RWPE2 (cell line): ENCODE measurements around the gene CCDC85C.
A peak's percentile ranks its signal among the peaks of the same experiment; 100 is the strongest.

ENCODE experiments used
- ATAC-seq: fragments of 200-7000 bp; cut with Tn5 transposase; 3 replicates; pipeline ENCODE4 v1.9.1; 2021; ENCODE audit warnings: low read depth
- DNase-seq: peaks from one replicate; pipeline ENCODE4 v3.0.0-alpha.2; 2020; ENCODE audit warnings: low spot score
- H3K27ac ChIP-seq: fragments of 450-650 bp; 2 replicates; pipeline ENCODE4 v1.5.1; 2017; ENCODE audit warnings: mild to moderate bottlenecking; ENCODE audit not compliant: poor library complexity, severe bottlenecking
- H3K27me3 ChIP-seq: fragments of 250-450 bp; sonication (Bioruptor Pico); 2 replicates; pipeline ENCODE4 v1.5.1; 2021; ENCODE audit warnings: mild to moderate bottlenecking, moderate library complexity; ENCODE audit not compliant: insufficient read depth, poor library complexity, severe bottlenecking
- H3K36me3 ChIP-seq: fragments of 250-450 bp; sonication (Bioruptor Pico); 2 replicates; pipeline ENCODE4 v1.5.1; 2020; ENCODE audit warnings: low read depth, mild to moderate bottlenecking, moderate library complexity
- H3K4me1 ChIP-seq: fragments of 250-450 bp; sonication (Bioruptor Pico); 2 replicates; pipeline ENCODE4 v1.5.1; 2021; ENCODE audit warnings: mild to moderate bottlenecking, moderate library complexity; ENCODE audit not compliant: insufficient read depth, poor library complexity, severe bottlenecking
- H3K4me3 ChIP-seq: fragments of 250-450 bp; sonication (Bioruptor Pico); 2 replicates; pipeline ENCODE4 v1.5.1; 2021; ENCODE audit warnings: mild to moderate bottlenecking, moderate library complexity; ENCODE audit not compliant: severe bottlenecking
- H3K9me3 ChIP-seq: fragments of 250-450 bp; sonication (Bioruptor Pico); 2 replicates; pipeline ENCODE4 v1.5.1; 2021; ENCODE audit warnings: mild to moderate bottlenecking, moderate library complexity; ENCODE audit not compliant: severe bottlenecking
- TF ChIP-seq, protein P1 (sequence below): fragments of 450-650 bp; IDR thresholded peaks from one replicate; pipeline ENCODE4 v1.5.1; 2017; ENCODE audit warnings: mild to moderate bottlenecking, moderate library complexity; ENCODE audit not compliant: poor library complexity, severe bottlenecking

CCDC85C gene

GRCh38 chr14:99522934-99523703, 80.9 kb downstream of the CCDC85C start:
- Histone ChIP-seq H3K27me3 (no peaks in the 10 kb centered on the region), H3K9me3 (no peaks in the 10 kb centered on the region), H3K4me3 (no peak overlapping the region), H3K4me1 (peaks cover 32% of the 10 kb centered on the region), H3K27ac (peak overlapping the region; percentile 54), H3K36me3 (peaks cover 10% of the 10 kb centered on the region; the same call in 1 of the 2 replicates)
- no peak for ATAC-seq
- DNase-seq = peak; percentile 51
- TF ChIP-seq, protein P1, sequence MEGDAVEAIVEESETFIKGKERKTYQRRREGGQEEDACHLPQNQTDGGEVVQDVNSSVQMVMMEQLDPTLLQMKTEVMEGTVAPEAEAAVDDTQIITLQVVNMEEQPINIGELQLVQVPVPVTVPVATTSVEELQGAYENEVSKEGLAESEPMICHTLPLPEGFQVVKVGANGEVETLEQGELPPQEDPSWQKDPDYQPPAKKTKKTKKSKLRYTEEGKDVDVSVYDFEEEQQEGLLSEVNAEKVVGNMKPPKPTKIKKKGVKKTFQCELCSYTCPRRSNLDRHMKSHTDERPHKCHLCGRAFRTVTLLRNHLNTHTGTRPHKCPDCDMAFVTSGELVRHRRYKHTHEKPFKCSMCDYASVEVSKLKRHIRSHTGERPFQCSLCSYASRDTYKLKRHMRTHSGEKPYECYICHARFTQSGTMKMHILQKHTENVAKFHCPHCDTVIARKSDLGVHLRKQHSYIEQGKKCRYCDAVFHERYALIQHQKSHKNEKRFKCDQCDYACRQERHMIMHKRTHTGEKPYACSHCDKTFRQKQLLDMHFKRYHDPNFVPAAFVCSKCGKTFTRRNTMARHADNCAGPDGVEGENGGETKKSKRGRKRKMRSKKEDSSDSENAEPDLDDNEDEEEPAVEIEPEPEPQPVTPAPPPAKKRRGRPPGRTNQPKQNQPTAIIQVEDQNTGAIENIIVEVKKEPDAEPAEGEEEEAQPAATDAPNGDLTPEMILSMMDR = no peak

DNA sequence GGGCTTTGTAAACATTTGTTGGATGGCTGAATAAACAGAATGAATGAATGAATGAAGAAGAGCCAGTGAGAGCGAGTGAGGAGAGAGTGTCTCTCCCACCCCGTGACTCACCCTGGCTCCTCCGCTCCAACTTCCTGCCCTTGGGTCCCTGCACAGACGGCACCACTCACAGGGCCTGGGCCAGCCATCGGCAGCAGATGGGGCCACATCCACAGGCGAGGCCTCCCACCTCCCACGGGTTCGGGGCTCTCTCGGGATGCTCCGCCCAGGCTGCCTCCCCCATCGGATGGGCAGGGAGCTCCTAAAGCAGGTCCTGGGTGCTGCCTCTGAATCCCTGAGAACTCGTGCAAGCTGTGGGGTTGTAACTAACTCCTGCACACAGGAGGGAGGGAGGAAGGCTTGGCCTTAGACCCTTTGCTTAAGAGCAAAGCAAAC, 81.5 kb downstream of the CCDC85C start:
- peaks cover 10% of the 10 kb centered on the region; the same call in 1 of the 2 replicates for H3K36me3 ChIP-seq
- TF ChIP-seq, protein P1 = no peak
- DNase-seq (peak; percentile 75), ATAC-seq (peak; percentile 28; the same call in 2 of the 3 replicates)
- H3K27ac ChIP-seq = peak overlapping the region; percentile 54
- H3K4me3 ChIP-seq = no peak overlapping the region
- peaks cover 32% of the 10 kb centered on the region for H3K4me1 ChIP-seq
- H3K27me3 ChIP-seq = no peaks in the 10 kb centered on the region
- no peaks in the 10 kb centered on the region for H3K9me3 ChIP-seq

DNA sequence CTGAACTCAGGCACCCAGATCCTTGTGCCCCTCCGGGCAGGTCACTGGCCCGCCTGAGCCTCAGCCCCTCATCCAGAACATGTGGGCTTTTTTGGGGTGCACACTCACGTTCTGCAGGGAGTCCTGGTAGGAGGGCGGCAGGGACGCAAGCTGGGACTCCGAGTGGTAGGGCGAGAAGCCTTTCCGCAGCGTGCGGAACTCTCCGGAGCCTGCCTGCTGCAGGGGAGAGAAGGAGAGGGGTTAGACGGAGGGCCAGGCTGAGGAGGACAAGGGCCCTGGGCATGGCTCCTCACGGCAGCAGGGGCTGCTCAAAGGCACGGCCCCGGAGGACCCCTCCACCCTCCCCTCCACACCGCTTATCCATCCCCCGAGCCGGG, 82.0 kb downstream of the CCDC85C start:
- no peak overlapping the region for H3K4me3 ChIP-seq
- ATAC-seq (no peak), DNase-seq (no peak)
- H3K27ac ChIP-seq = peak overlapping the region; percentile 54
- peaks cover 10% of the 10 kb centered on the region; the same call in 1 of the 2 replicates for H3K36me3 ChIP-seq
- peaks cover 32% of the 10 kb centered on the region for H3K4me1 ChIP-seq
- no peaks in the 10 kb centered on the region for H3K27me3 ChIP-seq
- TF ChIP-seq, protein P1 = no peak
- H3K9me3 ChIP-seq = no peaks in the 10 kb centered on the region

DNA sequence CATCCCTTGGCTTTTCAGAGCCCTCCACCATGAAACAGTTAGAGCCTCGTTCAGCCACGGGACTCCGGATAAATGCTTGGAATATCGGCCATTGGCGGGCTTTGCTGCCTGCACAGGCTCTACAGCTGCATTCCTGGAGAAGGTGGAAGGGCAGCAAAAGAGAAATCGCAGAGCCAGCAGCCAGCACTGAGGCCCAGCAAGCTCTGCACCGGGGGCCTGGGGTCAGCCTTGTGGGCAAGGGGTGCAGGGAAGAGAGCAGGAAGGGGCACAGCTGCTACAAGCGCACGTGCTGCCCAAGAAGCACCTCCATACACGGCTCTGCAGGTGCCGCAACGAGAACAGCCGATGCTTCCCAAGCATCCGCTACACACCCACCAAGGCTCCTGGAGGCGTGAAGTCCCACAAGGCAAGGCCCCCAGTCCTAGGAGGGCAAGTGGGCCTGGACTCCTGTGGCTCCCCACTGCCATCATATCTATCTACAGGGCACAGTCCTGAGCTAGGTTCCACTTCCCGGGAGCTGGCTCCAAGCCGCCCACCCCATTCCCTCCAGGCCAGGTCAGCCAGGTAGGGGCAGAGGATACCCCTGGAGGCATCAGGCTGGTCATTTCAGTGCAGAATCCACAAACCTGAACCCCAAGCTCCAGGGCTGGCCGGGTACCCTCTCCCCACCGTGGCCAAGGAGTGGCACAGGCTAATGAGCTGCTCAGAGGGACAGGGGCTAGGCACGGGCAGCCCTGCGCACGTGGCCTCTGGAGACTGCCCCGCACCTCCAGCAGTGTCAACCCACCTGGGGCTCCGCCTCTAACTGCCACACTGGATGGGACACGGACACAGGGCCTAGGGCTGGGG, 82.6 kb downstream of the CCDC85C start:
- ATAC-seq (no peak), DNase-seq (peak; percentile 69)
- H3K27me3 ChIP-seq = no peaks in the 10 kb centered on the region
- no peaks in the 10 kb centered on the region for H3K9me3 ChIP-seq
- H3K4me1 ChIP-seq = peaks cover 32% of the 10 kb centered on the region
- H3K27ac ChIP-seq = peak overlapping the region; percentile 54
- TF ChIP-seq, protein P1 = no peak
- H3K4me3 ChIP-seq = no peak overlapping the region
- peaks cover 10% of the 10 kb centered on the region; the same call in 1 of the 2 replicates for H3K36me3 ChIP-seq
